GM10266 (cell line): ENCODE data around the gene URAD.
A peak's percentile ranks its signal among the peaks of the same experiment; 100 is the strongest.
"Not testable (repeated sequence)": the region's sequence is repeated elsewhere in the genome, so short reads cannot be mapped to it uniquely, and the experiment has no call there.

Experiments used
- DNase-seq: peaks from one replicate; pipeline ENCODE4 v3.0.0; 2012; ENCODE audit errors: extremely low spot score
- TF ChIP-seq, protein P1 (sequence below): IDR thresholded peaks from 2 replicates; pipeline ENCODE4 v1.5.1; 2012; ENCODE audit warnings: mild to moderate bottlenecking, low read depth; ENCODE audit not compliant: control insufficient read depth, insufficient read depth; ENCODE audit errors: missing control alignments

Gene URAD

DNA sequence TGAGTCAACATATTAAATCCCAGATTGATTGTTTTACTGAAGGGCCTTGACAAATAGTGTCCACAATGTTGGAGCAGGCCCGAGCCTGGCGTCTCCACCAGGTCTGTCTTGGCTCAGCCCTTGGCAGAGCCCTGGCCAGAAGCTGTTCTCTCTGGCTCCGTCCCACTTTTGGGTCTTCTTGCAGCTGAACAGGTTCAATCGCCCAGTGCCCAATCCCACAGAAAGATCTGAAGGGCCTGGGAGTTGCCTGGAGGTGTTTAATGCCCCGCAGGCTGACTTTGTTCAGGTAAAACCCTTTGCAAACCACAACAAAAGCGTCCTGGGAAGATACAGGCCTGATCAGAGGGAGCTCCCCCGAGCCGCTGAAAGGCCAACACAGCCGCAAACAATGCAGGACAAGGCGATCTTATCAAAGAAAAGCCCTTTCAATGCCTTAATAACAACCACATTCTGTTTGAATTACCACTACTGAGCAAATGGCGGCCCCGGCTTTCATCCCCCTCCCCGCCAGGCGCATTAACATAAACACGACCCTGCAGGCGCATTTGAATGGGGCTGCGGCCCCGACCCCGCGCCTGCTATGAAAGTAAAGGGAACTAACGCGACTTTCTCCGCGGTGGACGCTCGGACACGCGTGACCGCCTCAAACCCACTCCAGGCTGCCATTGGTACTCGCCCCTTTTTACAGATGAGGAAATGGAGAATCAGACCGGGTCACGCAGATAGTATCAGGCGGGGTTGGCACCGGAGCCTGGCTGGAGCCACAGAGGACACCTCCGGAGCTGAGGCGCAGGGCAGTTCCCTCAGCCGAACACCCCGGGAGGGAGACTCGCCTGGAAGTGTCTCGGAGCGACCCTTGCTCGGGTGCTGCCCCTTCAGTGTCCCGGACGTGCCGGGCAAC, 22.5 kb downstream of the URAD start:
- TF ChIP-seq, protein P1, sequence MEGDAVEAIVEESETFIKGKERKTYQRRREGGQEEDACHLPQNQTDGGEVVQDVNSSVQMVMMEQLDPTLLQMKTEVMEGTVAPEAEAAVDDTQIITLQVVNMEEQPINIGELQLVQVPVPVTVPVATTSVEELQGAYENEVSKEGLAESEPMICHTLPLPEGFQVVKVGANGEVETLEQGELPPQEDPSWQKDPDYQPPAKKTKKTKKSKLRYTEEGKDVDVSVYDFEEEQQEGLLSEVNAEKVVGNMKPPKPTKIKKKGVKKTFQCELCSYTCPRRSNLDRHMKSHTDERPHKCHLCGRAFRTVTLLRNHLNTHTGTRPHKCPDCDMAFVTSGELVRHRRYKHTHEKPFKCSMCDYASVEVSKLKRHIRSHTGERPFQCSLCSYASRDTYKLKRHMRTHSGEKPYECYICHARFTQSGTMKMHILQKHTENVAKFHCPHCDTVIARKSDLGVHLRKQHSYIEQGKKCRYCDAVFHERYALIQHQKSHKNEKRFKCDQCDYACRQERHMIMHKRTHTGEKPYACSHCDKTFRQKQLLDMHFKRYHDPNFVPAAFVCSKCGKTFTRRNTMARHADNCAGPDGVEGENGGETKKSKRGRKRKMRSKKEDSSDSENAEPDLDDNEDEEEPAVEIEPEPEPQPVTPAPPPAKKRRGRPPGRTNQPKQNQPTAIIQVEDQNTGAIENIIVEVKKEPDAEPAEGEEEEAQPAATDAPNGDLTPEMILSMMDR = no peak
- DNase-seq = peak; percentile 36

DNA sequence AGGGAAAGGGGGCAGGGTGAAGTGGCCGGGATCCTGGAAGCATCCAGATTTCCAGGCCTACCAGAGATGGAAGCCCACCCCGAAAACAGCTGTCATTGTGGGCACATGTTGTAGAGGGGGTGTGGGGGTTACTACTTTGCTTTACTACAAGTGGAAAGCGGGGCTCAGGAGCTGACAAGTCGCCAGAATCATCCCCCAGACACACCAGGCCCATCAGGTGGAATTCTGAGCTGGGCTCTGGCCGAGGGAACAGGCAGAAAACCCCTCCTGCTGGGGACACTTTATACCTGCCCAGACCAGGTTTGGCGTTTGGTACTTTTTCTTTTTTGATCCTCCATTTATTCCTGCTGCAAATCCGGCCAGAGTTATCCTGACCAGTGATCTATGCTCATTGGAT, 23.2 kb downstream of the URAD start:
- TF ChIP-seq, protein P1 = no peak
- DNase-seq = no peak

DNA sequence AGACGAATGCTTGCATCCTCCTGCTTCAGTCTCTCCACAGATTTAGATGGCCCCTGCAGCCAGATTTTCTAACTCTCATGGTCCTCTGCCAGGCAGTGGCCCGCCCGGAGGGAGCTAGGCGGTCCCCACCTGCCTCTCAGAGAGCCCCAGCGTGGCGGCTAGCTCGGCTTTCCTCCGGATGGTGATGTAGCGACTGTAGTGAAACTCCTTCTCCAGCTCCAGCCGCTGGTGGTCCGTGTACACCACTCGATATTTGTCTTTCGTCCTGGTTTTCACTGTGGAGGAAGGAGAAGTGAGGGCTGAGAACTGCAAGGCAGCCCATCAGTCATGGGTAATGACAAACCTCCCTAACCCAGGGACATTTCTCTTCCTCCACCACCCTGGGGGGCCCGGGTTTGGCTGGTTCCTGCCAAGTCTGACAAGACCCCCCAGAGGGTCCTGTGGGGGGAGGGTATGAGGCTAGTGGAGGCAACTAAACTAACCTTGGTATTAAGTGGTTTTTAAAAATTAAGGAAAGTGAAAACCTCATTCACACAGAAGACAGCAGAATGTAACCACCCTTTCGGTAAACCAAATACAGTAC, 23.7 kb downstream of the URAD start:
- no peak for DNase-seq
- TF ChIP-seq, protein P1 = no peak

DNA sequence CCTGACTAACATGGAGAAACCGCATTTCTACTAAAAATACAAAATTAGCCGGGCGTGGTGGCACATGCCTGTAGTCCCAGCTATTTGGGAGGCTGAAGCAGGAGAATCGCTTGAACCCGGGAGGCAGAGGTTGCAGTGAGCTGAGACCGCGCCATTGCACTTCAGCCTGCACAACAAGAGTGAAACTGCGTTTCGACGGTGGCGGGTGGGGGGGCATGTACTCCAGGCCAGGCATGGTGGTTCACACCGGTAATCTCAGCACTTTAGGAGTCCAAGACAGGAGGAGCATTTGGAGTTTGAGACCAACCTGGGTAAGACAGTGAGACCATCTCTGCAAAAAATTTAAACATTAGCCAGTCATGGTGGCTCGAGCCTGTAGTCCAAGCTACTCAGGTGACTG, 24.3 kb downstream of the URAD start:
- not testable (repeated sequence) for DNase-seq

DNA sequence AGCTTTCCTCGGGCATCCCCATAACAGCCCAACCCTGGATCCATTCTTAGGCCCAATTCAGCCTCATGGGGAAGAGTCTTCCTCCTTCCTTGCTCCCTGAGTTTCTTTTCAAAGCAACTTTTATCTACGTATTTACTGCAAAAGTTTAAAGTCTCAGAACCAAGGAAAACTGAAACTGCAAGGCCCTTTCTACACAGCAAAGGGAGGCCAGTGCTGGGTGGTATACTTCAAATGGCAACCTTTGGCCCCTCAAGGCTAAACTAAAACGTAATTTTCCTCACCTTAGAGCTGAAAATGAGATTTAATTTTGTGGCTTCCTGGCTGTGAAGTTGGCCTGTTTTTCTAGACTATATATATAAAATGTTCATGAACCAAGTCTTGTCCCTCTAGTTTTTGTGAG, 25.0 kb downstream of the URAD start:
- DNase-seq = no peak
- TF ChIP-seq, protein P1 = no peak

DNA sequence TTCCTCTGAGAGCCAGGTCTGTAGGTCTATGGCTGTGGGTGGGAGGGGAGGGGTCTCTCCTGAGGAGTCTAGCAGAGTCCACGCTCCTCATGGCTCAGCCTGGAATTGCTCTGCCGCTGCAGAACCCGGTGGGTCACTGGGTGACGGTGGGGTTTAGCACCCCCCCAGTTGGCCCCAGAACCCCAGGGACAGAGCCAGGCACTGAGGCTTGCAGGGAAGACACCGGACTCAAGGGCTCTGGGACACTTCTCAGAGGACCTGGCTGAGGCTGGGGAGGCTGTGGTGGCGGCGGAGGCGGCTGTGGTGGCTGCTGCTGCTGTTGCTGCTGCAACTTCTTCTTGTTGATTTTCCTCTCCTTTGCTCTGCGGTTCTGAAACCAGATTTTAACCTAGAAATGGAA, 25.5 kb downstream of the URAD start:
- no peak for DNase-seq
- TF ChIP-seq, protein P1 = no peak

DNA sequence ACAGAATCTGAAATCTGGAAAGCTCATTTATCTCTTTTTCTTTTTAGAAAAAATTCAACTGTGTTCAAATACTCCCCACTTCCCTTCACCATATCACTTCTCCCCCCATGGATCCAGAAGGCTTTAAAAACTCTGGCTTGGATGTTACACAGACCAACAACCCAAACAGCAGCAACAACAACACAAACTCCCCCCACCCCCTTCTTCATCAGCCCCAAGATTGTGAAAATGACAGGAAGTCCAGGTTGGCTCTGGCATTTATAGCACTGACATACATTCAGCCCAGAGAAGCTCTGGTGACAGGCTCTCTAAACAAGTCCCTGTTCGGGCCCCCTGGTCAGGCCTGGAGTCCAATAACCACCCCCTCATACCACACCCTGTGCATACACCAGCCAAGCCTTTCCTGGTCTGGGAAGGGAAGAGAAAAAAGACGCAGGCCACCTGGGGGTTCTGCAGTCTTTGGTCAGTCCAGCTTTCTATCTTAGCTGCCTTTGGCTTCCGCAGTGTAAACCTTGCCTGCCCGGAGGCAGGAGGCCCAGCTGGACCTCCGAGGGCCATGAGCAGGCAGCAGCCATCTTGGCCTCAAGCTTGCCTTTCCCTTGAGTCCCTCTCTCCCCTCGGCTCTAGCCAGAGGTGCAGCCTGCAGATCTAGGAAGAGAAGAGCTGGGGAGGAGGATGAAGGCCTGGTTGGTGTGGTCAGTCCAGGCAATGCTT, 26.2 kb downstream of the URAD start:
- TF ChIP-seq, protein P1 = no peak

More for the DNA sequence above, 26.2 kb downstream of the URAD start:
- DNase-seq = no peak
